Lower leg skin (tissue), 3 donors: ENCODE results near the gene RUNX2.

Source experiments
- CTCF ChIP-seq, 3 donors: fragments of 450-650 bp; IDR thresholded peaks; one replicate each; pipeline ENCODE4 v1.5.1; 2016; ENCODE audit warnings: antibody characterized with exemption in 3 of 3, mild to moderate bottlenecking in 3 of 3, moderate library complexity in 2 of 3
- POLR2A ChIP-seq, 2 donors: fragments of 450-650 bp; IDR thresholded peaks; one replicate each; pipeline ENCODE4 v1.6.1; 2016 to 2017; ENCODE audit warnings: antibody characterized with exemption in 2 of 2, mild to moderate bottlenecking in 1 of 2, moderate library complexity in 1 of 2

GRCh38 chr6:45509426-45509825 is 181.3 kb downstream of the RUNX2 start:
- no peak for TF ChIP-seq CTCF (IDR thresholded peaks at IDR 0.05)
- TF ChIP-seq POLR2A (IDR thresholded peaks at IDR 0.05) = no peak
